IMR-90 (cell line): ENCODE data around the gene ZDHHC18. TPM values are rescaled to one million over a fixed set of nuclear protein-coding genes. Genes with fewer than 3 reads are reported as not detected.
A peak's percentile ranks its signal among the peaks of the same experiment; 100 is the strongest.

Experiments
- ATAC-seq: fragments of 200-7000 bp; cut with Tn5 transposase; 2 replicates; pipeline ENCODE4 v1.9.1; 2020; ENCODE audit warnings: low read depth, mild to moderate bottlenecking, moderate library complexity
- BruUV-seq: library from RNA; stranded (reverse); fragments of 400-500 nt; replicated peaks from 2 replicates; lab custom pipeline; 2021; lab: Mats Ljungman, UMichigan
- CTCF ChIA-PET: fragments of 300-600 bp; formaldehyde crosslinking; extraction: SDS; loops from one replicate; lab custom pipeline; 2021; ENCODE audit warnings: antibody characterized with exemption; lab: Yijun Ruan, JAX
- POLR2A ChIA-PET: fragments of 300-600 bp; sonication (Branson Sonifier 250); formaldehyde crosslinking; loops from one replicate; lab custom pipeline; 2022; ENCODE audit warnings: antibody characterized with exemption; ENCODE audit not compliant: unreplicated experiment; lab: Charles Lee
- DNase-seq: peaks from one replicate; pipeline ENCODE4 v3.0.0; 2013
- H2AFZ ChIP-seq: replicated peaks from 2 replicates; pipeline ENCODE3; 2013; ENCODE audit warnings: low read length, mild to moderate bottlenecking; ENCODE audit not compliant: poor library complexity
- H2AK5ac ChIP-seq: 2 replicates; pipeline ENCODE4 v1.6.1; 2013; ENCODE audit warnings: low read depth, low read length, inconsistent platforms
- H2AK9ac ChIP-seq: replicated peaks from 2 replicates; pipeline ENCODE3; 2013; ENCODE audit warnings: mild to moderate bottlenecking, low read depth, low read length, moderate library complexity; ENCODE audit not compliant: poor library complexity
- H2BK120ac ChIP-seq: 2 replicates; pipeline ENCODE4 v1.6.1; 2013; ENCODE audit warnings: low read depth, low read length, inconsistent platforms
- H2BK15ac ChIP-seq: 3 replicates; pipeline ENCODE4 v1.6.1; 2013; ENCODE audit warnings: low read depth, low read length, inconsistent platforms
- H2BK20ac ChIP-seq: 2 replicates; pipeline ENCODE4 v1.6.1; 2013; ENCODE audit warnings: low read depth, mild to moderate bottlenecking, inconsistent platforms, low read length, moderate library complexity
- H2BK5ac ChIP-seq: 2 replicates; pipeline ENCODE4 v1.6.1; 2013; ENCODE audit warnings: mild to moderate bottlenecking, low read depth, low read length, inconsistent platforms; ENCODE audit not compliant: poor library complexity, severe bottlenecking
- H3K14ac ChIP-seq: replicated peaks from 2 replicates; pipeline ENCODE4 v1.6.1; 2013; ENCODE audit warnings: low read depth, low read length, inconsistent platforms
- H3K18ac ChIP-seq: 2 replicates; pipeline ENCODE4 v1.6.1; 2013; ENCODE audit warnings: low read depth, low read length, control low read depth
- H3K23ac ChIP-seq: 2 replicates; pipeline ENCODE4 v1.6.1; 2013; ENCODE audit warnings: low read depth, low read length, inconsistent platforms
- H3K27ac ChIP-seq: 2 replicates; pipeline ENCODE4 v1.5.1; 2013; ENCODE audit warnings: mild to moderate bottlenecking, control low read depth, low read length; ENCODE audit not compliant: insufficient read depth
- H3K27me3 ChIP-seq: 2 replicates; pipeline ENCODE4 v1.6.1; 2013; ENCODE audit warnings: low read length; ENCODE audit not compliant: control insufficient read depth, insufficient read depth
- H3K36me3 ChIP-seq: 2 replicates; pipeline ENCODE4 v1.6.1; 2013; ENCODE audit warnings: low read length, mixed read lengths; ENCODE audit not compliant: control insufficient read depth, insufficient read depth
- H3K4ac ChIP-seq: 2 replicates; pipeline ENCODE4 v1.6.1; 2013; ENCODE audit warnings: low read depth, low read length, inconsistent platforms
- H3K4me1 ChIP-seq: 2 replicates; pipeline ENCODE4 v1.6.1; 2013; ENCODE audit warnings: low read length, mixed read lengths; ENCODE audit not compliant: control insufficient read depth, insufficient read depth
- H3K4me2 ChIP-seq: 2 replicates; pipeline ENCODE4 v1.6.1; 2013; ENCODE audit warnings: low read depth, mild to moderate bottlenecking, control low read depth, low read length, moderate library complexity
- H3K4me3 ChIP-seq: 2 replicates; pipeline ENCODE4 v1.5.1; 2013; ENCODE audit warnings: low read depth, mild to moderate bottlenecking, control low read depth, low read length, moderate library complexity; ENCODE audit not compliant: insufficient read depth
- H3K56ac ChIP-seq: 2 replicates; pipeline ENCODE4 v1.6.1; 2013; ENCODE audit warnings: low read length, inconsistent platforms; ENCODE audit not compliant: insufficient read depth; ENCODE audit errors: extremely low read depth
- H3K79me1 ChIP-seq, 2 experiments: 2 replicates each; pipeline ENCODE4 v1.6.1; 2013; ENCODE audit warnings: low read length in 2 of 2, inconsistent platforms in 1 of 2, low read depth in 1 of 2
- H3K9ac ChIP-seq: 2 replicates; pipeline ENCODE4 v1.6.1; 2013; ENCODE audit warnings: low read depth, low read length, control low read depth
- H3K9me1 ChIP-seq: 2 replicates; pipeline ENCODE4 v1.6.1; 2013; ENCODE audit warnings: low read length, inconsistent platforms; ENCODE audit not compliant: insufficient read depth
- H3K9me3 ChIP-seq: 2 replicates; pipeline ENCODE4 v1.6.1; 2013; ENCODE audit warnings: low read length; ENCODE audit not compliant: control insufficient read depth, insufficient read depth
- H4K20me1 ChIP-seq: 2 replicates; pipeline ENCODE4 v1.6.1; 2013; ENCODE audit warnings: low read length, inconsistent platforms; ENCODE audit not compliant: insufficient read depth
- H4K5ac ChIP-seq: 2 replicates; pipeline ENCODE4 v1.6.1; 2013; ENCODE audit warnings: mild to moderate bottlenecking, low read depth, low read length, control low read depth
- H4K8ac ChIP-seq, 2 experiments: 2 replicates each; pipeline ENCODE4 v1.6.1; 2013; ENCODE audit warnings: low read depth in 2 of 2, low read length in 2 of 2, control low read depth in 1 of 2, inconsistent platforms in 1 of 2
- H4K91ac ChIP-seq: 2 replicates; pipeline ENCODE4 v1.6.1; 2013; ENCODE audit warnings: low read depth, low read length, inconsistent platforms; ENCODE audit not compliant: insufficient read depth
- BHLHE40 ChIP-seq: fragments of 150-350 bp; IDR thresholded peaks from 2 replicates; pipeline ENCODE4 v1.6.1; 2016; ENCODE audit warnings: mild to moderate bottlenecking, low read depth, low read length
- RCOR1 ChIP-seq: IDR thresholded peaks from 2 replicates; pipeline ENCODE4 v1.6.1; 2012; ENCODE audit warnings: mild to moderate bottlenecking, low read length, improper control_type of control experiment; ENCODE audit not compliant: insufficient replicate concordance
- WGBS, 2 experiments: methylation state at CpG; one replicate each; pipeline versions ENCODE4 v1.1.5 to v1.1.7; 2013; ENCODE audit warnings: missing lambda C conversion rate in 2 of 2; ENCODE audit not compliant: insufficient read length in 1 of 2; ENCODE audit errors: extremely low coverage in 2 of 2; 5-methylcytosine and 5-hydroxymethylcytosine counted together
- dilution Hi-C: fragments of 300-500 bp; cut with HindIII; formaldehyde crosslinking; loops from one replicate; pipeline ENCODE4 v1.14.3; 2018; ENCODE audit warnings: low sequenced_read_pairs; ENCODE audit not compliant: unreplicated experiment
- in situ Hi-C: fragments of 300-500 bp; cut with MboI; formaldehyde crosslinking; loops from 3 replicates; pipeline ENCODE4 v1.14.3; 2019; ENCODE audit warnings: low sequenced_read_pairs, inconsistent platforms, mixed read lengths
- intact Hi-C: fragments of 100-400 bp; cut with micrococcal nuclease; formaldehyde crosslinking; loops from 2 replicates; pipeline ENCODE4 v1.10.0; 2022
- microRNA-seq, 2 experiments: library from miRNA; stranded (forward) in 1 of 2; unstranded in 1 of 2; fragments of 10-50 nt in 1 of 2; fragments of <30 nt in 1 of 2; gene quantifications in 1 of 2; microRNA quantifications in 1 of 2; one replicate each; pipeline versions ENCODE3 to v1.1.0; 2013 to 2020; ENCODE audit not compliant: insufficient read depth in 1 of 2, insufficient read length in 1 of 2, unreplicated experiment in 1 of 2
- polyA plus RNA-seq, 3 experiments: library from polyadenylated mRNA; depleted of rRNA; stranded (reverse); fragments of >200 nt; gene quantifications; 2 replicates each; pipeline ENCODE4 v1.2.3, GENCODE V29; 2012; ENCODE audit warnings: low replicate concordance in 1 of 3
- small RNA-seq, 5 experiments: library from RNA; depleted of rRNA; stranded (forward); fragments of <200 nt; gene quantifications; one replicate each; pipeline ENCODE3, GENCODE V24; 2012
- total RNA-seq: library from RNA; depleted of rRNA; stranded (reverse); fragments of >200 nt; gene quantifications from 2 replicates; pipeline ENCODE4 v1.2.3, GENCODE V29; 2012; rRNA removed

The ZDHHC18 gene
- total and polyA plus RNA-seq, 2 of the 4 experiments (the other 2 are of a cell fraction), result 12.5 to 37.0 TPM

DNA sequence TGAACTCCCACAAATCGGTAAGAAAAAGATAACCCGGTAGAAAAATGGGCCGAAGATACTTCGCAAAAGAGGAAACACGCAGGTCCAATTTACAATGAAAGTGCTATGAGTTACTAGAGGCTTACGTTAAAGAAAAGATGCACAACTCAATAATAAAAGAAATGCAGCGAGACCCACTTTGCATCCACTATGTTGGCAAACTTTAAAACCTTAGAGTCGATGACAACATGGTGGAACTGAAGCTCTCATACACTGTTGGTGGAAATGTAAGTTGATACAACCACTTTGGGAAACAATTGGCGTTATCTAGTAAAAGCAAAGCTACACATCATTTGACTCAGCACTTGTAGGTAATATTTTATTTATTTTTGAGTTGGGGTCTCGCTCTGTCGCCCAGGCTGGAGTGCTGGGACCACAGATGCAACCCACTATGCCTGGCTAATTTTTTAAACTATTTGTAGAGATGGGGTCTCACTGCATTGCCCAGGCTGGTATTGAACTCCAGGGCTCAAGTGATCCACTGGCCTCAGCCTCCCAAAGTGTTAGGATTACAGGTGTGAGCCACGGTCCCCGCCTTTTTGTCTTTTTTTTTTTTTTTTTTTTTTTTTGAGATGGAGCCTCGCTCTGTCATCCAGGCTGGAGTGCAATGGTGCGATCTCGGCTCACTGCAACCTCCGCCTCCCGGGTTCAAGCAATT, 74.5 kb downstream of the ZDHHC18 start:
- WGBS, 2 experiments, result 100% methylated on average over 3 of the region's 18 CpGs; no CpG with 5 or more reads in 1 of the 2 experiments
- Histone ChIP-seq H4K5ac (peak overlapping the region; percentile 90; the same call in 1 of the 2 replicates), H3K79me1 (peaks cover 23 to 37% of the 10 kb centered on the region in 2 experiments; a peak in 3 of 4 replicates), H4K20me1 (no peaks in the 10 kb centered on the region), H3K36me3 (peaks cover 5% of the 10 kb centered on the region; the same call in 1 of the 2 replicates), H2BK120ac (no peak overlapping the region), H2AK5ac (no peak overlapping the region), H3K9ac (peak overlapping the region; percentile 71; the same call in 1 of the 2 replicates), H3K14ac (peak overlapping the region; percentile 97), H3K18ac (no peak overlapping the region), H4K8ac (peak overlapping the region; percentile 56 to 98), H3K56ac (peak overlapping the region; percentile 93; the same call in 1 of the 2 replicates), H2AFZ (no peak overlapping the region), H2BK5ac (peak overlapping the region; percentile 80), H3K9me3 (no peaks in the 10 kb centered on the region), H3K23ac (peak overlapping the region; percentile 73; the same call in 1 of the 2 replicates), H3K27ac (no peak overlapping the region), H3K27me3 (no peaks in the 10 kb centered on the region), H3K4me1 (peaks cover 5% of the 10 kb centered on the region; the same call in 1 of the 2 replicates), H4K91ac (peak overlapping the region; percentile 64), H2AK9ac (no peak overlapping the region), H3K9me1 (no peaks in the 10 kb centered on the region), H3K4me3 (peak overlapping the region; percentile 86; the same call in 1 of the 2 replicates), H2BK20ac (no peak overlapping the region), H3K4me2 (peak overlapping the region; percentile 83), H2BK15ac (no peak overlapping the region), H3K4ac (peak overlapping the region; percentile 90; the same call in 1 of the 2 replicates)
- intact Hi-C loops (no loop called here), in situ Hi-C loops (no loop called here), dilution Hi-C loops (no loop called here)
- no peak for DNase-seq
- TF ChIP-seq BHLHE40 (no peak), RCOR1 (no peak)
- ChIA-PET CTCF (interaction anchor here (0.7 kb wide), 1 partner anchor 10 kb away, joined by 3 read pairs; no protein-coding TSS in a partner anchor), POLR2A (interaction anchor here (0.6 to 2.3 kb wide), 4 partner anchors 11 to 96 kb away, joined by 3 to 7 read pairs (median 3); partner anchors contain the start of gene GPN2)
- ATAC-seq, result no peak
- BruUV-seq, result no TSS peak

Small RNA genes within 50 kb of the gene (microRNA-seq; reads per million reads assigned to microRNA genes)
- gene RN7SL165P (ENCODE audit: insufficient read depth, insufficient read length), result not detected

Small RNA genes within 50 kb of the gene (small RNA-seq; reads per million reads assigned to genes)
- gene RN7SL165P, result 0 reads per million in 5 experiments

Other genes starting within 250 kb of the ZDHHC18 start
- gene ARID1A, start 130.7 kb upstream of the ZDHHC18 start, total RNA-seq, result 14.0 and 16.7 TPM in 2 replicates
- gene ARID1A, start 130.7 kb upstream of the ZDHHC18 start, polyA plus RNA-seq (2012; rRNA removed), result 39.4 and 40.7 TPM in 2 replicates
- 8.6 and 10.6 TPM in 2 replicates for gene PIGV, start 38.7 kb upstream of the ZDHHC18 start, total RNA-seq
- gene PIGV, start 38.7 kb upstream of the ZDHHC18 start, polyA plus RNA-seq (2012; rRNA removed), result 6.9 and 7.2 TPM in 2 replicates
- 0.18 TPM in 1 of 2 replicates, not detected in the other for gene SFN, start 36.5 kb downstream of the ZDHHC18 start, total RNA-seq
- gene SFN, start 36.5 kb downstream of the ZDHHC18 start, polyA plus RNA-seq (2012; rRNA removed), result 0.17 and 0.34 TPM in 2 replicates
- 10.6 and 15.4 TPM in 2 replicates for gene GPN2, start 63.6 kb downstream of the ZDHHC18 start, total RNA-seq
- gene GPN2, start 63.6 kb downstream of the ZDHHC18 start, polyA plus RNA-seq (2012; rRNA removed), result 22.2 and 37.2 TPM in 2 replicates
- 5.2 and 6.1 TPM in 2 replicates for gene GPATCH3, start 73.8 kb downstream of the ZDHHC18 start, total RNA-seq
- 7.6 and 8.0 TPM in 2 replicates for gene GPATCH3, start 73.8 kb downstream of the ZDHHC18 start, polyA plus RNA-seq (2012; rRNA removed)
- gene NR0B2, start 87.3 kb downstream of the ZDHHC18 start, total RNA-seq, result not detected in 2 replicates
- not detected in 2 replicates for gene NR0B2, start 87.3 kb downstream of the ZDHHC18 start, polyA plus RNA-seq (2012; rRNA removed)
- gene NUDC, start 95.1 kb downstream of the ZDHHC18 start, total RNA-seq, result 34.8 and 50.0 TPM in 2 replicates
- gene NUDC, start 95.1 kb downstream of the ZDHHC18 start, polyA plus RNA-seq (2012; rRNA removed), result 85.7 and 89.8 TPM in 2 replicates
- not detected in 2 replicates for gene KDF1, start 133.8 kb downstream of the ZDHHC18 start, total RNA-seq
- gene KDF1, start 133.8 kb downstream of the ZDHHC18 start, polyA plus RNA-seq (2012; rRNA removed), result not detected in 2 replicates
- 68.6 and 91.6 TPM in 2 replicates for gene TRNP1, start 167.0 kb downstream of the ZDHHC18 start, total RNA-seq
- gene TRNP1, start 167.0 kb downstream of the ZDHHC18 start, polyA plus RNA-seq (2012; rRNA removed), result 63.3 and 76.8 TPM in 2 replicates
- gene TENT5B, start 186.2 kb downstream of the ZDHHC18 start, total RNA-seq, result 11.1 and 11.7 TPM in 2 replicates
- 7.3 and 8.2 TPM in 2 replicates for gene TENT5B, start 186.2 kb downstream of the ZDHHC18 start, polyA plus RNA-seq (2012; rRNA removed)